Endothelial cell of umbilical vein (primary cell): ENCODE measurements around the gene TSEN2. TPM values are rescaled to one million over a fixed set of nuclear protein-coding genes. Genes with fewer than 3 reads are reported as not detected.
A peak's percentile ranks its signal among the peaks of the same experiment; 100 is the strongest.

Experiments
- BruUV-seq: library from RNA; stranded (reverse); fragments of 400-500 nt; replicated peaks from 2 replicates; lab custom pipeline; 2021; lab: Mats Ljungman, UMichigan
- CTCF ChIA-PET: fragments of 300-600, 350-600 bp; sonication (Branson Sonifier 250); formaldehyde crosslinking; loops from one replicate; lab custom pipeline; 2021; ENCODE audit warnings: antibody characterized with exemption, inconsistent platforms; lab: Charles Lee
- POLR2A ChIA-PET: fragments of 300-600, 350-600 bp; sonication (Branson Sonifier 250); formaldehyde crosslinking; loops from one replicate; lab custom pipeline; 2021; ENCODE audit warnings: antibody characterized with exemption, inconsistent platforms; lab: Charles Lee
- DNase-seq: peaks from one replicate; pipeline ENCODE4 v3.0.0-alpha.2; 2011; ENCODE audit warnings: low read depth, low spot score
- FAIRE-seq: peaks from 2 replicates; lab custom pipeline; 2011; peaks lifted over from hg19 to GRCh38; lab: Jason Lieb, UNC
- H2AFZ ChIP-seq: 2 replicates; pipeline ENCODE4 v1.6.0; 2012; ENCODE audit warnings: low read depth, low read length, control low read depth, inconsistent platforms
- H3K27ac ChIP-seq: 2 replicates; pipeline ENCODE4 v1.5.1; 2011; ENCODE audit warnings: low read depth, mild to moderate bottlenecking, control low read depth, low read length, moderate library complexity; ENCODE audit not compliant: insufficient read depth
- H3K27me3 ChIP-seq, 2 experiments: 2 replicates each; pipeline versions ENCODE4 v1.6.0 to v1.6.1; 2011; ENCODE audit warnings: low read length in 2 of 2, mixed read lengths in 1 of 2; ENCODE audit not compliant: control insufficient read depth in 2 of 2, insufficient read depth in 2 of 2
- H3K36me3 ChIP-seq, 2 experiments: 2 replicates in 1 of 2; 3 replicates in 1 of 2; pipeline ENCODE4 v1.5.1; 2011; ENCODE audit warnings: low read length in 2 of 2, mild to moderate bottlenecking in 1 of 2, moderate library complexity in 1 of 2; ENCODE audit not compliant: control insufficient read depth in 2 of 2, insufficient read depth in 2 of 2; ENCODE audit errors: extremely low read depth in 1 of 2
- H3K4me1 ChIP-seq: 3 replicates; pipeline ENCODE4 v1.5.1; 2011; ENCODE audit warnings: mild to moderate bottlenecking, low read length; ENCODE audit not compliant: control insufficient read depth, insufficient read depth; ENCODE audit errors: extremely low read depth
- H3K4me2 ChIP-seq: 2 replicates; pipeline ENCODE4 v1.6.1; 2011; ENCODE audit warnings: low read length, control low read depth, mixed read lengths; ENCODE audit not compliant: insufficient read depth
- H3K4me3 ChIP-seq, 3 experiments: fragments of 200-600 bp in 1 of 3; sonication (generic), shearing (Covaris generic) in 1 of 3; replicated peaks in 1 of 3; 2 replicates each; pipeline ENCODE4 v1.5.1; 2011 to 2016; ENCODE audit warnings: control low read depth in 3 of 3, low read length in 3 of 3, mild to moderate bottlenecking in 2 of 3, inconsistent platforms in 1 of 3, low read depth in 1 of 3, moderate library complexity in 1 of 3; ENCODE audit not compliant: insufficient read depth in 1 of 3
- H3K79me2 ChIP-seq: 2 replicates; pipeline ENCODE4 v1.6.0; 2012; ENCODE audit warnings: low read length, inconsistent platforms; ENCODE audit not compliant: control insufficient read depth, insufficient read depth
- H3K9ac ChIP-seq: replicated peaks from 2 replicates; pipeline ENCODE3; 2011; ENCODE audit warnings: low read length, control low read depth; ENCODE audit not compliant: insufficient read depth; ENCODE audit errors: extremely low read depth
- H3K9me1 ChIP-seq: replicated peaks from 3 replicates; pipeline ENCODE4 v1.6.0; 2011; ENCODE audit warnings: mild to moderate bottlenecking, low read length; ENCODE audit not compliant: control insufficient read depth, insufficient read depth; ENCODE audit errors: extremely low read depth
- H3K9me3 ChIP-seq: replicated peaks from 2 replicates; pipeline ENCODE4 v1.5.1; 2012; ENCODE audit warnings: low read length, inconsistent platforms; ENCODE audit not compliant: control insufficient read depth, insufficient read depth
- H4K20me1 ChIP-seq: replicated peaks from 2 replicates; pipeline ENCODE3; 2011; ENCODE audit warnings: mild to moderate bottlenecking, low read length; ENCODE audit not compliant: control insufficient read depth, insufficient read depth; ENCODE audit errors: extremely low read depth
- EZH2 ChIP-seq: IDR thresholded peaks from 2 replicates; pipeline ENCODE4 v1.6.1; 2012; ENCODE audit warnings: borderline replicate concordance, low read depth, mild to moderate bottlenecking, moderate library complexity, low read length, inconsistent platforms; ENCODE audit not compliant: severe bottlenecking
- FOS ChIP-seq: IDR thresholded peaks from 2 replicates; pipeline ENCODE4 v1.6.1; 2011; ENCODE audit warnings: mild to moderate bottlenecking, low read length, moderate library complexity, borderline replicate concordance; ENCODE audit not compliant: insufficient read depth
- GATA2 ChIP-seq: IDR thresholded peaks from 2 replicates; pipeline ENCODE4 v1.7.0; 2011; ENCODE audit warnings: low read depth, mild to moderate bottlenecking, moderate library complexity, mixed read lengths, low read length; ENCODE audit not compliant: insufficient read length, insufficient read depth
- JUN ChIP-seq: IDR thresholded peaks from 2 replicates; pipeline ENCODE4 v1.6.1; 2011; ENCODE audit warnings: borderline replicate concordance, low read depth; ENCODE audit not compliant: insufficient read length, insufficient read depth
- MYC ChIP-seq: IDR thresholded peaks from one replicate; pipeline ENCODE4 v1.6.1; 2011; ENCODE audit warnings: mild to moderate bottlenecking, low read depth, low read length
- POLR2A ChIP-seq: IDR thresholded peaks from 2 replicates; pipeline ENCODE4 v1.6.1; 2012; ENCODE audit warnings: low read depth, mild to moderate bottlenecking, control low read depth, low read length
- POLR2AphosphoS5 ChIP-seq: IDR thresholded peaks from 2 replicates; pipeline ENCODE4 v1.6.1; 2012; ENCODE audit warnings: low read depth, mild to moderate bottlenecking, control low read depth, low read length, moderate library complexity; ENCODE audit not compliant: insufficient read depth
- dilution Hi-C: fragments of 300-500 bp; cut with MboI; formaldehyde crosslinking; loops from one replicate; pipeline ENCODE4 v1.15.0; 2019; ENCODE audit warnings: low sequenced_read_pairs; ENCODE audit not compliant: extremely low pct_ligation_motif_present
- intact Hi-C: fragments of 100-400 bp; cut with micrococcal nuclease; formaldehyde crosslinking; loops from one replicate; pipeline ENCODE4 v1.10.0; 2022
- polyA plus RNA-seq, 4 experiments: library from polyadenylated mRNA; depleted of rRNA in 3 of 4; stranded (reverse) in 3 of 4; unstranded in 1 of 4; fragments of >200 nt; gene quantifications; 2 replicates each; pipeline versions ENCODE4 v1.2.1 to v1.2.3, GENCODE V29; 2011 to 2012; ENCODE audit warnings: missing spikeins in 1 of 4
- total RNA-seq: library from RNA; stranded (reverse); gene quantifications from 2 replicates; pipeline ENCODE4 v1.2.3, GENCODE V29; 2021
- TF ChIP-seq, protein P1 (sequence below): IDR thresholded peaks from 2 replicates; pipeline ENCODE4 v1.6.1; 2011; ENCODE audit not compliant: insufficient read depth, insufficient read length
- TF ChIP-seq, protein P2 (sequence below), 2 donors: IDR thresholded peaks; 1 replicate in 1 of 2; 2 replicates in 1 of 2; pipeline ENCODE4 v1.5.1; 2011; ENCODE audit warnings: low read length in 2 of 2, mild to moderate bottlenecking in 2 of 2, moderate library complexity in 2 of 2, control low read depth in 1 of 2, inconsistent platforms in 1 of 2, low read depth in 1 of 2; ENCODE audit not compliant: insufficient read depth in 1 of 2; ENCODE audit errors: extremely low read depth in 1 of 2

TSEN2 gene
- total and polyA plus RNA-seq, 2 donors (not counting 3 experiments of a cell fraction or from before 2014, with no cell fraction given) = 8.3 to 12.1 TPM

DNA sequence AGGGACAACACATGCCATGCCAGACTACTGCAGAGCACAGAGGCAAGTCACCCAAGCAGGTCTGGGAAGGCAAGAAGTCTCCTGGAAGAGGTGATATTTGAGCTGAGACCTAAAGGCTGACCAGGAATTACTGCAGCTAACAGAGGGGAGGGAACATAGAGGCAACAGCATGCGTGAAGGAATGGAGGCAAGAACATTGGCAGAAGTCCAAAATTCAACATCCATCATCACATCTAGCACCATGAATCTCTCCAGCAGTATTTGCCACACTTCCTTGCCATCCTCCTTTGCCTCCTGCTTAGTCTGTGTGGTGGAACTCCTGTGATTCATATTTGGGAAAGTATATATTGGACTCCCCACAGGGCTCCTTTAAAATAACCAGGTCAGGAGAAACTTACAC, 870 bp upstream of the TSEN2 start:
- Histone ChIP-seq H2AFZ (peak overlapping the region; percentile 49), H3K4me1 (peaks cover 23% of the 10 kb centered on the region), H3K9ac (no peak overlapping the region), H3K27me3 (no peaks in the 10 kb centered on the region), H3K27ac (no peak overlapping the region), H3K36me3 (no peaks in the 10 kb centered on the region), H3K9me1 (no peaks in the 10 kb centered on the region), H3K4me2 (peak overlapping the region; percentile 71), H3K79me2 (peaks cover 17% of the 10 kb centered on the region), H3K9me3 (no peaks in the 10 kb centered on the region), H4K20me1 (no peaks in the 10 kb centered on the region), H3K4me3 (no peak overlapping the region)
- dilution Hi-C loops = no loop called here
- DNase-seq = no peak
- TF ChIP-seq POLR2A (no peak), EZH2 (no peak), POLR2AphosphoS5 (no peak), FOS (no peak), MYC (no peak), GATA2 (no peak), JUN (no peak)
- TF ChIP-seq, protein P1, sequence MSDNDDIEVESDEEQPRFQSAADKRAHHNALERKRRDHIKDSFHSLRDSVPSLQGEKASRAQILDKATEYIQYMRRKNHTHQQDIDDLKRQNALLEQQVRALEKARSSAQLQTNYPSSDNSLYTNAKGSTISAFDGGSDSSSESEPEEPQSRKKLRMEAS = no peak
- TF ChIP-seq, protein P2, sequence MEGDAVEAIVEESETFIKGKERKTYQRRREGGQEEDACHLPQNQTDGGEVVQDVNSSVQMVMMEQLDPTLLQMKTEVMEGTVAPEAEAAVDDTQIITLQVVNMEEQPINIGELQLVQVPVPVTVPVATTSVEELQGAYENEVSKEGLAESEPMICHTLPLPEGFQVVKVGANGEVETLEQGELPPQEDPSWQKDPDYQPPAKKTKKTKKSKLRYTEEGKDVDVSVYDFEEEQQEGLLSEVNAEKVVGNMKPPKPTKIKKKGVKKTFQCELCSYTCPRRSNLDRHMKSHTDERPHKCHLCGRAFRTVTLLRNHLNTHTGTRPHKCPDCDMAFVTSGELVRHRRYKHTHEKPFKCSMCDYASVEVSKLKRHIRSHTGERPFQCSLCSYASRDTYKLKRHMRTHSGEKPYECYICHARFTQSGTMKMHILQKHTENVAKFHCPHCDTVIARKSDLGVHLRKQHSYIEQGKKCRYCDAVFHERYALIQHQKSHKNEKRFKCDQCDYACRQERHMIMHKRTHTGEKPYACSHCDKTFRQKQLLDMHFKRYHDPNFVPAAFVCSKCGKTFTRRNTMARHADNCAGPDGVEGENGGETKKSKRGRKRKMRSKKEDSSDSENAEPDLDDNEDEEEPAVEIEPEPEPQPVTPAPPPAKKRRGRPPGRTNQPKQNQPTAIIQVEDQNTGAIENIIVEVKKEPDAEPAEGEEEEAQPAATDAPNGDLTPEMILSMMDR (IDR thresholded peaks at IDR 0.05; ENCODE audit: extremely low read depth in 1 of 2, insufficient read depth in 1 of 2, low read depth in 1 of 2, low read length in 2 of 2) = no peak
- no peak for FAIRE-seq
- BruUV-seq = no TSS peak
- CTCF ChIA-PET = interaction anchor here (0.7 to 3.8 kb wide), 10 partner anchors 9 to 348 kb away, joined by 3 to 37 read pairs (median 3); partner anchors contain the start of gene TIMP4
- intact Hi-C loops = loop anchor here (5.0 kb wide), 1 partner anchor 166 kb away; no protein-coding TSS in a partner anchor
- POLR2A ChIA-PET = no interaction called here
